GM19463 (cell line): ENCODE measurements around the gene LETMD1.

Experiments used
- ATAC-seq: cut with Tn5 transposase; IDR thresholded peaks from one replicate; pipeline ENCODE4 v1.9.1; 2021; ENCODE audit warnings: mild to moderate bottlenecking, moderate library complexity; ENCODE audit not compliant: unreplicated experiment

The LETMD1 gene

DNA sequence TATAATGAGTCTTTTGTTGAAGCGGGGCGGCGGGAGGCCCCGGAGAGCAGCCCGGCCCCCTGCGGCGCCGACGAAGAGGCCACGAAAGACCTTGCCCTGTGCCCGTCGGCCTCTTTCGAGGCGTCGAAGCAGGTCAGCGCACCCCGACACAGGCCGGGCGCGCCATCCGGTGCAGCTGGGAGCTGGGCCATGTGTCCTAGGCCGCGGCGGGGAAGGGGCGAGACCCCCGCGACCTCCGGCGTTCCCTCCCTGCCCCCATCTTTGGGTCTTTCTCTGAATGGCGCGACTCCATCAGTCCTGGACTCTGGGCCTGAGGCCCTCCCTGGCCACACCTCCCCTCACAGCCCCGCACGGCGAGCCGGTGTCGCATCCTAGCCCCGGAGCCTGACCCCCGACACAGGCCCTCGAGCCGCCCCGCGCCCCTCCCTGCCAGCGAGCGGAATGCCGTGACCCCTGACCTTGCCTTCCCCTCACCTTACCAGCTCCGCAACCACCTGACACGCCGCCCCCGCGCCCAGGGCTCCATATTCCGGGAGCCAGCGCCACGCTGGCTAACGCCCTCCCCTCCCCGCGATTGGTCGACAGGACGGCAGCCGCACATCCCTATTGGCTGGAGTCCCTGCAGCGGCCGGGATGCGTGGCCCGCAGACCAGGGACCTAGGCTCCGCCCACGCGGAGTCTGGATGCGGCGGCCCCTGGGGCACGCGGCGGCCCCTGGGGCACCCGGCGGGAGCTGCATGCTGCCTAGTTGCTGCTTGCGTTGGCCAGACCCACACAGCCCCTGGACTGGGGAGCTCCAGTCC, 22.1 kb upstream of the LETMD1 start, which contains the start of gene SLC11A2:
SLC11A2 (minus strand) TSS at position 549 of the 803 bp plus-strand sequence. CDS start 15,656 bp downstream, outside the sequence.
- ATAC-seq = peak; percentile 93

DNA sequence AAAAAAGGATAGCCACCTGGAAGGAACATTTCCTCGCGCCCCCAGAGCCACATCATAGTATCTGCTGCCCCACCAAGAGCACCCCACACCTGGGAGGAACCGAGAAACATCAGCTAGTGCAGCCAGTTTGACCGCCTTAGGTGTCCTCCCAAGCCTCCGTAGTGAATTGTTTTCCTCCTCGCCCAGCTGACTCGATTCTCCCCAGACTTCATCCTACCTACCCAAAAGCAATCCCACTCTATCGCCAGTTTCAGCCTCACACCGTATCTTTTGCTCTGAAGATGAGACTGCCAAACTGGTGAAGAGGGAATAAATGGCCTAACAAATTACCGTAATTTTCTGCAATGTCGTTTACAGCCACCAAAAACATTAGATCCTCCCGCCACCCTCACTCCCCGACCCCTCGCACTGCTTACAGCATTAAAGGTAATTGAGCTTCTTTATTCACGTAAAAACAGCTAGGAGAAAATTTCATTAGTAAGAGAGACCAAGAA, 20.7 kb upstream of the LETMD1 start:
- no peak for ATAC-seq

- ATAC-seq = no peak
These were observed 19.9 kb upstream of the LETMD1 start for GRCh38 chr12:51028126-51028812.

DNA sequence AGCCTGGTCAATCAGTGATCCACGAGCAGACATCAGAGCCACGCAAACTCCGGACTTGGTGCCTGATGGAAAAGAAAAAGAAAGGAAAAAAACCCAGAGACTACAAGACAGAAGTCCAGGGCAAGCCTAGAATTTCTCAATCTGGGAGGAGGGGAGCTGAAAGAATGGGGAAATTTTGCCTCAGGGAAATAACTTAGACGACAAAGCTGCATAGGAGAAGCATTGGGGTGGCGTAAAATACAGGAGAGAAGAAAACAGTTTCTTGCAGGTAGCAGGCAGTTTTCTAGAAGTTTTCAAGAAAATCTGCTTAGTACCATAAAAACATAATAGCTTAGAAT, 19.3 kb upstream of the LETMD1 start:
- ATAC-seq = no peak

DNA sequence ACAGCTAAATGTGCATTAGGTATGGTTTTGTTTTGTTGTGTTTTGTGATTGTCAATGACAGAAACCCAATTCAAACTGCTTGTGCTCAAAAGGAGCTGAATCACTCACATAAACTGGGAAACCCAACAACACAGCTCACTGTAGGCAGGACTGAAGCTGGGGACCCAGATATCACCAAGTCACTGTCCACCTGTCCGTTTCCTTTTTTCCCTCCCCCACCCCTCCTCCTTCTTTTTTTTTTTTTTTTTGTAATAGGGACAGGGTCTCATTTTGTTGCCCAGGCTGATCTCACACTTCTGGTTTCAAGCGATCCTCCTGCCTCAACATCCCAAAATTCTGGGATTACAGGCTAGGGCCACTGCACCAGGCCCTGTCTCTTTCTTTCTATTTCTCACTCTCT, 15.1 kb upstream of the LETMD1 start:
- no peak for ATAC-seq

DNA sequence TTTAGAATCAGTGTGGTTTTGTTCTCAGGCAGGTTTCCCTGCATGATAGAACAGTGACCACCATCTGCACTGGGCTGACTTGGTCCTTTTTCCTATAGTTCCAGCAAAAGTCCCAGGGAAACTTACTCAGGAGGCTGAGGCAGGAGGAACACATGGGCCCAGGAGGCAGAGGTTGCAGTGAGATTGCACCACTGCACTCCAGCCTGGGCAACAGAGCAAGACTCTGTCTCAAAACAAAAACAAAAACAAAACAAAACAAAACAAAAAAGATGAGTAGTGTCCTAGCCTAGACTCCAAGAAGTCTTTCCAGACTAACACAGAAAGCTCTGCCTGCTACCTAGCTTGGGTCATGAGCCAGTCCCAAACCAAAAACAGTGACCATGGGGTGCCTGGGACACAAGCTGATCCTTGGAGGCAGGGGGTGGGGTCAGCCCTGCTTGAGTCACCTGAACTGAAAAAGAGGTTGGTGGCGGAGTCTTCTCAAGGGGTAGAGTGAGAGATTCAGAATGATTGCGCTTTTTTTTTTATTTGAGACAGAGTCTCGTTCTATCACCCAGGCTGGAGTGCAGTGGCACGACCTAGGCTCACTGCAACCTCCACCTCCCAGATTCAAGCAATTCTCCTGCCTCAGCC, 14.6 kb upstream of the LETMD1 start:
- no peak for ATAC-seq

GRCh38 chr12:51036279-51036678, 11.8 kb upstream of the LETMD1 start:
- no peak for ATAC-seq

DNA sequence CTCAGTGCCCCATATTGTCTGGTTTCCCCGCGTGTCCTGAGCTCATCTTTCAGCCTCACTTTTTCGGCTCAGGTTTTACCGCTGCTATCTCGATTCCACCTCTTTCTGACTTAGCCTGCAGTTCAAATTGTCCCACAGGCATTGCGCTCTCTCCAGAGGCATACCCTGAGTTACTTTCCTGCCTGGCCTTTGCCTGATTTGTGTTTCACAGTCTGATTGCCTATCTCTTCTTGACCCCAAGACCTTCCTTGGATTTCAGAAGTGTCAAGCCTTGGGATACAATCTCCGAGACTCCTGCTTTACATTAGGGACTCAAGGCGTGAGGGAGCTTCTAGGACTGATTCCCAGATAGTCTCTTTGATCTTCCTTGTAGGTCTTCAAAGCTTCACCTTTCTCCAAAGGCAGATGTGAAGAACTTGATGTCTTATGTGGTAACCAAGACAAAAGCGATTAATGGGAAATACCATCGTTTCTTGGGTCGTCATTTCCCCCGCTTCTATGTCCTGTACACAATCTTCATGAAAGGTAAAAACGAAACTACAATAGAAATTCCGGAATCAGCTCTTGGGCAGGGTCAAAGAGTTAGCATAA, 629 bp downstream of the LETMD1 start:
- no peak for ATAC-seq

GRCh38 chr12:51049525-51049924, 1.4 kb downstream of the LETMD1 start:
- ATAC-seq = no peak

GRCh38 chr12:51051787-51052186, 3.7 kb downstream of the LETMD1 start:
- ATAC-seq = no peak

DNA sequence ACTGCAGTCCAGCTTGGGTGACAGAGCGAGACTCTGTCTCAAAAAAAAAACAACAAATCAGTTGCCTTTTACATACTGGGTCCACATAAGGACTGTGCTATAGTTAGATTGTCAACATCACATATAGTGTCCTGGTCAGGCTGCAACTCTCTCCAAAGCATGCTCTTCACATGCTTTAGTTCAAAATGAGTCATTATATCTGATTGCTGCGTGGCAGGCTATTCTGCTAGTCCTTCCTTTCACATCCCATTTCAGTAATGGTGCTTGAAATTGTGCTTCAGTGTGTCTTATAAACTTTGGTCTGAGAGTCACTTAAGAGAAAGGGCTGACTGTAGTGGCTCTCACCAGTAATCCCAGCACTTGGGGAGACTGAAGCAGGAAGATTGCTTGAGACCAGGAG, 6.9 kb downstream of the LETMD1 start:
- no peak for ATAC-seq

GRCh38 chr12:51056242-51056641, 8.1 kb downstream of the LETMD1 start:
- ATAC-seq = no peak

DNA sequence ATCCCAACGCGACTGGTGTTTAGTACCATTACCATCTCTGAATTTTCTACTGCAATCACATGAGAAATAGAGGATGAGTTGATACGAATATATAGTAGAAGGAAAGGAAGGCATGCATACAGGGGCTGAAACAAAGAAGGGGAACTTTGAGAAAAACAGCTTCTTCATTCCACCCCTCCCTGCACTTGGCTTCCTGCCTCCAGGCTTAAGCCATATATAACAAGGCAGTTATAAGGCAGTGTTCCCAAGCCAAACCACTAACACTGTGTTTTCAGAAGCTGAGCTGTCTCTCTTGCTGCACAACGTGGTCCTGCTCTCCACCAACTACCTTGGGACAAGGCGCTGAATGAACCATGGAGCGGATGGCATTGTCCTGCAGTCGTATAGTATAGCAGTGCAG, 11.0 kb downstream of the LETMD1 start:
- ATAC-seq = no peak

DNA sequence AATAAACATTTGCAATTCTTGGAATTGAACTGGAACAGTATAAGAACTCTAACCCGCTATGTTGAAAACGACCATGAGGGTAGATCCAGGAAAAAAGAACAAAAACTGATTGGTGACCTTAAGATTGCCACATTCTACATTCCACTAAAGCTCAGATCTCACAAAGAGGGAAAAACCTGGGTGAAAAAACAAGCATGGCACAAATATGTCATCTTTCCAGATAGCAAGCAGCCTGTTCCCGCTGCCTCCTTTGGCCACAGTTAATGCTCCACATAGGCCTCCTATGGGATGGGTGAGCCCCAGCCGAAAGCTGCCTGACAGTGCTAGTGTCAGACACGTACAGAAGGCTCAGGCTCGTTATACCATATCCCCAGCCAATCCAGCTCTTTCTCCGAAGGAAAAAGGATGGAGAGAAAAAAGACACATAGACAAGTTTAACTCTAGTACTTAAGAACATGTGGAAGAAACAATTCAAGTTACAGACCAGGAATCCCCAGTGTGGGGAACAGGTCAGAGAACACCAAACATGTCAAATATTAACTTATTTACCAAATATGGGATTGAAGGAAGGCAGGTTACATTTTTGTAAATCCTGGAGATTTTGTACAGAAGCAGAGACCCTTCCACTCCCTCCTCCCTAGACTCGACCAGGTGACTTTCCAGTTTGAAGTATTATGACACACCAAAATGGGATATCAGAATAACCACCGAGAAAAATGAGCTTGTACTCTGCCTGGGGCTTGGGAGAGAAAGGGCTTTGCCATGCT, 14.7 kb downstream of the LETMD1 start:
- ATAC-seq = no peak

DNA sequence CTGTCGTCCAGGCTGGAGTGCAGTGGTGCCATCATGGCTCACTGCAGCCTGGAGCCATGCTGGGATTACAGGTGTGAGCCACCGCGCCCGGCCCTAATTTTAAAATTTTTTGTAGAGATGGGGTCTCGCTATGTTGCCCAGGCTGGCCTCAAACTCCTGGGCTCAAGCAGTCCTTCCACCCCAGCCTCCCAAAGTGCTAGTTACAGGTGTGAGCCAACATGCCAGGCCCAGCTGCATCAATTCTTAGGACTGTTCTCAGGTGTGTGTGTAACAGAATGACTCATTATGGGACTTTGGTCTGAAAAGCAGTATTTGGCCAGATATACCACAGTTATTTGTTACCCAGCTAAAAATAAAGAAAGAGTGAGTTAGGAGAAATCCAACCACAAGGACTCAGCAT, 17.4 kb downstream of the LETMD1 start:
- no peak for ATAC-seq

DNA sequence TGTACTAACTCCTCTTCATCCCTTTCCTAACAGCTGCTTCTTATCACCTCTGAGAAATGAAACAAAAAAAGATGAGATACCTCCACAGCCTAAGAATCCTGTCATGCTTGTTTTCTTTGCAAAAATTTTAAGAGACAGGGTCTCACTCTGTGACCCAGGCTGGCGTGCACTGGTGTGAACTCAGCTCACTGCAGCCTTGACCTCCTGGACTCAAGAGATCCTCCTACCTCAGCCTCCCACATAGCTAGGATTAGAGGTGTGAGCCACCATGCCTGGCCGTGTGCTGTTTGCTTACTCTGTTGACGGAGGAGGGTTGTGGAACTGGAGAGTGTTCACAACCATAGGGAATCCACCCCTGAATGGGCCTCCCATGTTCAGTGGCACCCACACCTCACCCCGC, 19.1 kb downstream of the LETMD1 start:
- no peak for ATAC-seq

DNA sequence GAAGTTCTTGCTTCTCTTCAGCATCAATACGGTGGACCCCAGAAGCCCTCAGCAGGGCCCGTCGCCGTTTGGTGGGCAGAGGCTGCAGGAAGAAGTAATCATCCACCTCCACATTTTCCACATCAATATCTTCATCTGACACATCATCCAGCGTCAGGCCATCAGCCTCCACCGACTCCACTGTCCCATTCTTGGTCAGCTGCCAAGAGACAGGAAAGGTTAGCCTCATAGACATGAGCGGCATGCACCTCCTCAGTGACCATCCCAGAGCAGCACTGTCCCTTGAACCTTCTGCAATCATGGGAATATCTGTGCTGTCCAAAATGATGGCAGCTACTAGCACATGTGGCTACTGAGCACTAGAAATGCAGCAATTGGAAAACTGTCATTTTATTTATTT, 19.6 kb downstream of the LETMD1 start:
- ATAC-seq = no peak

DNA sequence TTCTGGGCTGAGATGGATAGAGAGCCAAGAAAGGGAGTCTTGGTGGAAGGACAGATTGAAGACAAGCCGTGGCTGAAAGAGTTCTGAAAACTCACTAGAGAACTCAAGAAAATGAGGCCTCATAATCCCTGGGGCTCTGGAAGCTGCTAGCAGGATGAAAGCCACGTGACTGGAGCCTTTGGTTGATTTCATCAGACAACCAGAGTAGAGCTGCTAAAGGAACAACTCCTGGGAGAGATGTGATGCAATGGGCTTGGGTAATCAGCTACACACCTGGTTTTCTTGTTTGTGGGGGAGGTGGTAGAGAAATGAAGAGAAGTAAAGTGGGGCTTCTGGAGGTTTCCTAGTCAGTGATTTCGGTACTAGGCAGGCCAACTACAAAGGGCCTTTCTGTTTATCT, 21.9 kb downstream of the LETMD1 start:
- ATAC-seq = no peak

DNA sequence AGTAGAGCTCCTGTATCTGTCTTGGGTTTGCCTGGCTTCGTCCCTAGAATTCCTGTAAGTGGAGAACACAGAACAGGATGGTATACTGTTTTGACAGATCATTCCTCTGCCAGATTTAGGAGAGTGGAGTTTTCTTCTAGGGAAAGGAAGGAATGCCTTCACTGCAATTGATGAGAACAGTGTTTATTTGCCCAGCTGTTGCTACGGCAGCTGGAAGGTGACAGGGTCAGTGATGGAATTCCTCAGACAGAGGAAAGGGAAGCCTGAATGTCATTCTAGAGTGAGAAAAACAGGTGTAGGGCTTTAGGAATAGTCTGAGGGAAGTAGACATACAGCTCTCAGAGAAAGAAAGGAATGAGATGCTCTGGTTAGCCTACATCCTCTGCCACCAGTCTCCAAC, 23.5 kb downstream of the LETMD1 start:
- no peak for ATAC-seq

DNA sequence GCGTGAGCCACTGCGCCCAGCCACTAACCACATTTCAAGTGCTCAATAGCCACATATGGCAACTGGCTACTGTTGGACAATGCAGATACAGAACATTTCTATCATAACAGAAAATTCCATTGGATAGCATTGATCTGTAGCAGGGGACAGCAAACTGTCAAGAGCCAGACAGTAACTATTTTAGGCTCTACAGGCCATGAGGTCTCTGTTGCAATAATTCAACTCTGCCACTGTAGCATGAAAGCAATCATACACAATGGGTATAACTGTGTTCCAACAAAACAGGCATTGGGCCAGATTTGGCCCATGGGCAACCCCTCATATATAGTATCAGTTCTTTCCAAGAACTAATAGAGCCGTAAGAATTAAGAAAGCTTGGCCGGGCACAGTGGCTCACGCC, 27.3 kb downstream of the LETMD1 start:
- no peak for ATAC-seq
